Astrocyte (in vitro differentiated cells and primary cell): ENCODE data around the gene FKBP1A. TPM values are rescaled to one million over a fixed set of nuclear protein-coding genes. Genes with fewer than 3 reads are reported as not detected.

Experiments used
- DNase-seq: peaks from one replicate; pipeline ENCODE4 v3.0.0-alpha.2; 2010; ENCODE audit warnings: low read depth
- FAIRE-seq: peaks from 2 replicates; lab custom pipeline; 2011; peaks lifted over from hg19 to GRCh38; lab: Jason Lieb, UNC
- H2AFZ ChIP-seq: 2 replicates; pipeline ENCODE4 v1.6.0; 2012; ENCODE audit warnings: low read depth, low read length, inconsistent platforms
- H3K27ac ChIP-seq: 2 replicates; pipeline ENCODE4 v1.5.1; 2011; ENCODE audit warnings: low read depth, low read length, inconsistent platforms
- H3K27me3 ChIP-seq: 2 replicates; pipeline ENCODE4 v1.6.0; 2011; ENCODE audit warnings: low read length, inconsistent platforms; ENCODE audit not compliant: insufficient read depth
- H3K36me3 ChIP-seq: 2 replicates; pipeline ENCODE4 v1.5.1; 2011; ENCODE audit warnings: low read length, inconsistent platforms; ENCODE audit not compliant: insufficient read depth
- H3K4me1 ChIP-seq: 2 replicates; pipeline ENCODE4 v1.5.1; 2011; ENCODE audit warnings: low read length, inconsistent platforms; ENCODE audit not compliant: insufficient read depth
- H3K4me2 ChIP-seq: 2 replicates; pipeline ENCODE4 v1.6.0; 2012; ENCODE audit warnings: low read length, inconsistent platforms
- H3K4me3 ChIP-seq: 2 replicates; pipeline ENCODE4 v1.5.1; 2011; ENCODE audit warnings: low read depth, mild to moderate bottlenecking, low read length, inconsistent platforms; ENCODE audit not compliant: insufficient read depth
- H3K79me2 ChIP-seq: 2 replicates; pipeline ENCODE4 v1.6.0; 2012; ENCODE audit warnings: mild to moderate bottlenecking, low read length, inconsistent platforms; ENCODE audit not compliant: insufficient read depth
- H3K9ac ChIP-seq: 2 replicates; pipeline ENCODE4 v1.6.0; 2012; ENCODE audit warnings: mild to moderate bottlenecking, low read length, inconsistent platforms
- H3K9me3 ChIP-seq: 2 replicates; pipeline ENCODE4 v1.5.1; 2012; ENCODE audit warnings: low read depth, mild to moderate bottlenecking, low read length, inconsistent platforms; ENCODE audit not compliant: insufficient read depth
- H4K20me1 ChIP-seq: 2 replicates; pipeline ENCODE4 v1.6.0; 2012; ENCODE audit warnings: low read length, inconsistent platforms; ENCODE audit not compliant: insufficient read depth
- H3K27ac Mint-ChIP-seq: one replicate; pipeline ENCODE4 v1.8.0; 2021; ENCODE audit warnings: mild to moderate bottlenecking, mixed read lengths; ENCODE audit not compliant: unreplicated experiment
- H3K27me3 Mint-ChIP-seq: one replicate; pipeline ENCODE4 v1.8.0; 2021; ENCODE audit warnings: low read depth, mixed read lengths; ENCODE audit not compliant: unreplicated experiment
- H3K36me3 Mint-ChIP-seq: one replicate; pipeline ENCODE4 v1.8.0; 2021; ENCODE audit warnings: low read depth, mixed read lengths; ENCODE audit not compliant: unreplicated experiment
- H3K4me1 Mint-ChIP-seq: one replicate; pipeline ENCODE4 v1.8.0; 2021; ENCODE audit warnings: low read depth, mixed read lengths; ENCODE audit not compliant: unreplicated experiment
- H3K4me3 Mint-ChIP-seq: one replicate; pipeline ENCODE4 v1.8.0; 2021; ENCODE audit warnings: mild to moderate bottlenecking, moderate library complexity, mixed read lengths; ENCODE audit not compliant: unreplicated experiment
- H3K9me3 Mint-ChIP-seq: one replicate; pipeline ENCODE4 v1.8.0; 2021; ENCODE audit warnings: mild to moderate bottlenecking, mixed read lengths; ENCODE audit not compliant: unreplicated experiment
- CTCF ChIP-seq: IDR thresholded peaks from 2 replicates; pipeline ENCODE4 v1.5.1; 2011; ENCODE audit warnings: low read depth, mild to moderate bottlenecking, inconsistent platforms, low read length, moderate library complexity; ENCODE audit not compliant: insufficient read depth
- EZH2 ChIP-seq: IDR thresholded peaks from 2 replicates; pipeline ENCODE4 v1.6.1; 2012; ENCODE audit warnings: mild to moderate bottlenecking, low read length, inconsistent platforms; ENCODE audit not compliant: insufficient read depth
- total RNA-seq: library from RNA; stranded (reverse); gene quantifications from 2 replicates; pipeline ENCODE4 v1.2.1, GENCODE V29; 2021

The FKBP1A gene
- total RNA-seq, 1 donor from 2014 or later: 379 TPM

- Mint-ChIP-seq H3K4me3 (no peak overlapping the region), H3K27me3 (no peaks in the 10 kb centered on the region), H3K27ac (no peak overlapping the region), H3K36me3 (peaks cover 2% of the 10 kb centered on the region), H3K9me3 (no peaks in the 10 kb centered on the region), H3K4me1 (peaks cover 14% of the 10 kb centered on the region)
- Histone ChIP-seq H3K4me2 (peak overlapping the region; percentile 95), H3K27me3 (no peaks in the 10 kb centered on the region), H2AFZ (peak overlapping the region; percentile 77), H3K9me3 (no peaks in the 10 kb centered on the region), H3K36me3 (no peaks in the 10 kb centered on the region), H3K4me1 (peaks cover 48% of the 10 kb centered on the region), H3K79me2 (peaks cover 45% of the 10 kb centered on the region), H3K4me3 (peak overlapping the region; percentile 86), H3K9ac (peak overlapping the region; percentile 99), H3K27ac (peak overlapping the region; percentile 99), H4K20me1 (peaks cover 34% of the 10 kb centered on the region)
- DNase-seq: peak; percentile 73
- TF ChIP-seq EZH2: no peak
- TF ChIP-seq CTCF: no peak
- FAIRE-seq: no peak
These were observed 68.2 kb downstream of the FKBP1A start for GRCh38 chr20:1324598-1325172.

- H3K4me2 ChIP-seq: peak overlapping the region; percentile 95
- peaks cover 38% of the 10 kb centered on the region for H3K79me2 ChIP-seq
- H3K9ac ChIP-seq: peak overlapping the region; percentile 99
- no peak overlapping the region for H2AFZ ChIP-seq
- no peaks in the 10 kb centered on the region for H3K27me3 ChIP-seq
- H3K4me1 Mint-ChIP-seq: peaks cover 14% of the 10 kb centered on the region
- no peak overlapping the region for H3K27ac Mint-ChIP-seq
- no peak for TF ChIP-seq CTCF
- FAIRE-seq (no peak), DNase-seq (no peak)
- peaks cover 27% of the 10 kb centered on the region for H4K20me1 ChIP-seq
- H3K4me1 ChIP-seq: peaks cover 52% of the 10 kb centered on the region
- no peaks in the 10 kb centered on the region for H3K36me3 ChIP-seq
- H3K9me3 ChIP-seq: no peaks in the 10 kb centered on the region
- H3K9me3 Mint-ChIP-seq: no peaks in the 10 kb centered on the region
- H3K4me3 Mint-ChIP-seq: no peak overlapping the region
- peaks cover 2% of the 10 kb centered on the region for H3K36me3 Mint-ChIP-seq
- peak overlapping the region; percentile 99 for H3K27ac ChIP-seq
- H3K27me3 Mint-ChIP-seq: peaks cover under 1% of the 10 kb centered on the region
- peak overlapping the region; percentile 86 for H3K4me3 ChIP-seq
These were observed 68.8 kb downstream of the FKBP1A start for GRCh38 chr20:1323830-1324597.

GRCh38 chr20:1323256-1323655, 69.6 kb downstream of the FKBP1A start:
- peak overlapping the region; percentile 74 for H2AFZ ChIP-seq

More at GRCh38 chr20:1323256-1323655, 69.6 kb downstream of the FKBP1A start:
- Histone ChIP-seq H3K9me3 (no peaks in the 10 kb centered on the region), H3K79me2 (peaks cover 31% of the 10 kb centered on the region), H3K4me2 (peak overlapping the region; percentile 57), H3K4me1 (peaks cover 53% of the 10 kb centered on the region), H3K4me3 (no peak overlapping the region), H3K9ac (peak overlapping the region; percentile 67), H3K27me3 (no peaks in the 10 kb centered on the region), H4K20me1 (peaks cover 19% of the 10 kb centered on the region), H3K36me3 (no peaks in the 10 kb centered on the region), H3K27ac (peak overlapping the region; percentile 87)
- H3K4me1 Mint-ChIP-seq: peaks cover 14% of the 10 kb centered on the region
- peaks cover 2% of the 10 kb centered on the region for H3K36me3 Mint-ChIP-seq
- H3K4me3 Mint-ChIP-seq: no peak overlapping the region
- FAIRE-seq (no peak), DNase-seq (no peak)
- H3K27me3 Mint-ChIP-seq: peaks cover 5% of the 10 kb centered on the region
- TF ChIP-seq EZH2: no peak
- no peak for TF ChIP-seq CTCF
- H3K9me3 Mint-ChIP-seq: no peaks in the 10 kb centered on the region
- H3K27ac Mint-ChIP-seq: peak overlapping the region; percentile 47
